ENCODE results near the gene CMKLR1.

CMKLR1 gene

DNA sequence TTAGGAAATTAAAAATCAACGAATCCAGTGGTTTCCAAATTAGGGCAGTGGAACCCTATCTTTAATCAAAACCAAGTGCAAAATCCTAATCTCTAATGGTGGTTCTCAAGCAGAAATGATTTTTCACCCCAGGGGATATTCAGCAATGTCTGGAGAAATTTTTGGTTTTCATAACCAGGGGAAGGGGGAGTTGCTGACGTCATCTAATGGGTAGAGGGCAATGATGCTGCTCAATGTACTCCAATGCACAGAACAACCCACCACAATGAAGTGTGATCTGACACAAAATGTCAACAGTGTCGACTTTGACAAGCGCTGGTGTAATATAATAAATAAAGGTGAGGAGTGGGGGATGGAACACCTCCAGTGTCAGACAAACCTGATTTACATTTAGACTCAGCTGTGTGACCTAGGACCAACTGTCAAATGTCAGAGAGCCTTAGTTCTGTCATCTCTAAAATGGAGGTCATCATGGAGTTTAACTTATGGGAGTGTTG is 81.5 kb downstream of the CMKLR1 start:
- no peak for ATAC-seq

- no peak for ATAC-seq
Observed at GRCh38 chr12:108257004-108257403, 82.1 kb downstream of the CMKLR1 start.

DNA sequence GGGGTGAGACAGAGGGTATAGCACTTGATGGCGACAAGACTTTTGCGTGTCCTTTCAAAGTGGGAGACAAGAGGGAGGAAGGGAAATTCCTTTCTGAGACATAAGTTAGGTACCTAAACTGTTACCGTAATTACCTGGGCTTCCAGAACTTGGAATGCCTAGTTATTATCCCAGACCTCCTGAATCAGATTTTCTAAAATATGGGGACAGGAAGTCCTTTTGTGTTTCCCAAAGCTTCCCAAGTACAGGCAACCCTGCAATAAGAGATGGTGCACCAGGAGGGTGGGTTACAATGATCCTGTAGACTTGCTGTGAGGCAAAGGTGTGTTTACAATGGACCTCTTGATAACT is 83.9 kb downstream of the CMKLR1 start:
- ATAC-seq, result no peak

DNA sequence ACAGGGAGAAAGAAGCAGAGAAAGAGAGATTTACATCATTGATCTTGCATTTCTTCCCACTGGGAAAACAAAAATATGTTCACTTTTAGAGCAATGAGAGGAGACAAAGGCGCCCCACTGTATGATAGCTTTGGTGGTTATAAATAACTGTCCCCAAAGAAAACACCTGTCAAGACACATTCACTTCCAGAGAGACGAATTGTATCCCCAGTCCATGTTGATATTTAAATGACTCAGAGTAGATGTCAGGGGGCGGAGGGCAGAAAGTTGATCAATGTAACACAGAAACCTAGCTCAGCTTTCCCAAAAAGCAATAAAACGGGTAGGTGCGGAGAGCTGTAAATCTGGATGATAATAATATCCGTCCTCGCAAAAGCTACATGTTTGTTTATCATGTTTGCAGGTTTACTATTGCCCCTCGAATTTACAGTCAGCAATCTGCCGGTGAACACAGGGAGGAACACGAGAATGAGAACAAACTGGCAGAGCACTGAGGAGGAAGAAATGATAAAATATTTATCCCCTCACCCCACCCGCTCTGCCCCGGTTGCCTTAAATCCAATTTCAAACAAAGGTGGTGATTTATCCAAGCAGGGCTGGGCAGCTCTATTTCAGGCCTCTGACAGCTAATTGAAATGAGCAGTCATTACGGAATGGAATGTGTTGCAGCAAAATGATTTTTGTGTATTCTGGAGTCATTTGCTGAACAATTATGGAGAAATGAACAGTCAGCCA is 84.4 kb downstream of the CMKLR1 start:
- no peak for ATAC-seq

- no peak for ATAC-seq
Observed at GRCh38 chr12:108254030-108254429, 85.1 kb downstream of the CMKLR1 start.

GRCh38 chr12:108253540-108253939 is 85.6 kb downstream of the CMKLR1 start:
- no peak for ATAC-seq

GRCh38 chr12:108252523-108252922 is 86.6 kb downstream of the CMKLR1 start:
- no peak for ATAC-seq

GRCh38 chr12:108248011-108248410 is 91.1 kb downstream of the CMKLR1 start:
- no peak for ATAC-seq

DNA sequence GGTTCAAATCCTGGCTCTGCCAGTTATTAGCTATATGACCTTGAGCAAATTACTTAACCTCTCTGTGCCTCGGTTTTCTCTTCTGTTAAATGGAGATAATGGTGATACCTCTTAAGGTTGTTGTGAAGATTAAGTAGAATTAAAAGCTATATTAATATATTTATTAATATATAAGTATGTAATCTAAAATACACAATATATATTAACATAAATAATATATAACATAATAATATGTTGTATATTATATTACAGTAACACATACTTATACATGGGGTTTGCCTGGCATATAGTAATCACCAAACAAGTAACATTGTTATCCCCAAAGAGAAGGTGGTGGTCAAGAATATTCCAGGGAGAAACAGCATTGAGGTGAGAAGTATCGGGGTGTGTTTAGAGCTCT is 92.0 kb downstream of the CMKLR1 start:
- no peak for ATAC-seq

DNA sequence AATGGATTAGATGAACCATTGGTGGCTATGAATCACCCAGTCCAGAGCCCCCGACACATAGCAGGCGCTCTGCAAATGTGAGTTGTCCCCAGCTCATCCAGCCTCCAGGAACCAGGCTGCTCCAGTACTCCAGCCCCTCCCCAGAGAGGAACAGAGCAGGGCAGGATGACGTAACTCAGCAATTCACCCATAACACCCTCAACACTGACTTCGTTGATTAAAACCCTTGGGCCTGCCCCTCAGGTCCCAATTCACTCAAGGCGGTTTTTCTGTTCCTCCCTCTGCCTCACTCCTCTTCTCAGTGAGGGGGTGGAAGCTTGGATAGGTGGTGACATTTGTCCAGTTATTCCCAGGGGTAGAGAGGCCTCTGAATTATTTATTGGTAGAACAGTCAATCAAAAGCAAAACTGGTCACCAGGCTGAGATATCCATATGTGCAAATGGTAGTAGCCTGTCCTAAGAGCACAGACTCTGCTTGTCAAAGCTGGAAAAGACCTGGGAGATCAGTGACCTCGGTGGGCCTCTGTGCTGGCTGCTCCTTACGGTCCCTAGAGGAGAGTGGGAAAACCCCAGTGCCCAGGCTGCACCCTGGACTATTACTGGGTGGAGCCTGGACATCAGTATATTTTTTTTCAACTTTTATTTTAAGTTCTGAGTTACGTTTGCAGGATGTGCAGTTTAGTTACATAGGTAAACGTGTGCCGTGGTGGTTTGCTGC is 97.0 kb downstream of the CMKLR1 start:
- no peak for ATAC-seq

GRCh38 chr12:108240928-108241327 is 98.2 kb downstream of the CMKLR1 start:
- ATAC-seq, result no peak

GRCh38 chr12:108240027-108240785 is 98.9 kb downstream of the CMKLR1 start:
- ATAC-seq, result no peak

- ATAC-seq, result no peak
Observed at GRCh38 chr12:108239378-108239777, 99.7 kb downstream of the CMKLR1 start.

- ATAC-seq, result no peak
Observed at GRCh38 chr12:108238474-108238873, 100.6 kb downstream of the CMKLR1 start.
